Neural cell (in vitro differentiated cells): ENCODE results near the gene EMC7. TPM values are rescaled to one million over a fixed set of nuclear protein-coding genes. Genes with fewer than 3 reads are reported as not detected.

Experiments used
- H2AFZ ChIP-seq: fragments of 200-600, 300-800 bp; sonication (generic), shearing (Covaris generic); 2 replicates; pipeline ENCODE4 v1.6.0; 2014; ENCODE audit warnings: low read depth, mild to moderate bottlenecking, antibody characterized with exemption, low read length, moderate library complexity
- H3F3A ChIP-seq: fragments of 200-600 bp; shearing (Covaris generic); 2 replicates; pipeline ENCODE4 v1.6.1; 2016; ENCODE audit warnings: mild to moderate bottlenecking, moderate library complexity, mixed read lengths, antibody characterized with exemption, low read length; ENCODE audit not compliant: insufficient read depth, poor library complexity, severe bottlenecking
- H3K27ac ChIP-seq: fragments of 200-600, 300-800 bp; sonication (generic), shearing (Covaris generic); 2 replicates; pipeline ENCODE4 v1.5.1; 2014; ENCODE audit warnings: mild to moderate bottlenecking, low read length, moderate library complexity
- H3K27me3 ChIP-seq: fragments of 300-800, 200-600 bp; sonication (generic), shearing (Covaris generic); 2 replicates; pipeline ENCODE4 v1.6.0; 2014; ENCODE audit warnings: mild to moderate bottlenecking, low read depth, low read length, moderate library complexity; ENCODE audit not compliant: insufficient read depth
- H3K36me3 ChIP-seq: fragments of 300-800, 200-600 bp; sonication (generic), shearing (Covaris generic); 2 replicates; pipeline ENCODE4 v1.5.1; 2014; ENCODE audit warnings: mild to moderate bottlenecking, antibody characterized with exemption, low read length, moderate library complexity; ENCODE audit not compliant: insufficient read depth
- H3K4me2 ChIP-seq: fragments of 300-800, 200-600 bp; sonication (generic), shearing (Covaris generic); 2 replicates; pipeline ENCODE4 v1.6.0; 2014; ENCODE audit warnings: mild to moderate bottlenecking, low read length
- H3K4me3 ChIP-seq: fragments of 300-800, 200-600 bp; sonication (generic), shearing (Covaris generic); 2 replicates; pipeline ENCODE4 v1.5.1; 2014; ENCODE audit warnings: mild to moderate bottlenecking, low read length, moderate library complexity
- H3K79me2 ChIP-seq: fragments of 200-600 bp; shearing (Covaris generic); replicated peaks from 2 replicates; pipeline ENCODE4 v1.6.0; 2014; ENCODE audit warnings: mild to moderate bottlenecking, low read length, moderate library complexity; ENCODE audit not compliant: insufficient read depth
- H3K9ac ChIP-seq: fragments of 300-800, 200-600 bp; sonication (generic), shearing (Covaris generic); 2 replicates; pipeline ENCODE4 v1.6.1; 2016; ENCODE audit warnings: mild to moderate bottlenecking, low read length, mixed read lengths
- H3K9me2 ChIP-seq: fragments of 200-600 bp; shearing (Covaris generic); 2 replicates; pipeline ENCODE4 v1.6.1; 2016; ENCODE audit warnings: mild to moderate bottlenecking, low read length, mixed read lengths; ENCODE audit not compliant: insufficient read depth
- H3K9me3 ChIP-seq: fragments of 200-600, 300-800 bp; sonication (generic), shearing (Covaris generic); 2 replicates; pipeline ENCODE4 v1.6.1; 2016; ENCODE audit warnings: mild to moderate bottlenecking, mixed run types, low read length, moderate library complexity, mixed read lengths
- H4K20me1 ChIP-seq: fragments of 200-600 bp; shearing (Covaris generic); 2 replicates; pipeline ENCODE4 v1.6.1; 2016; ENCODE audit warnings: mild to moderate bottlenecking, mixed run types; ENCODE audit not compliant: insufficient read depth
- EP300 ChIP-seq: fragments of 450-650 bp; conservative IDR thresholded peaks from 2 replicates; pipeline ENCODE4 v1.6.1; 2014; ENCODE audit warnings: antibody characterized with exemption, mild to moderate bottlenecking, moderate library complexity; ENCODE audit not compliant: poor library complexity, severe bottlenecking
- EZH2 ChIP-seq: fragments of 200-600, 300-800 bp; shearing (Covaris generic), sonication (generic); IDR thresholded peaks from 2 replicates; pipeline ENCODE4 v1.6.1; 2014; ENCODE audit warnings: antibody characterized with exemption, low read length, borderline replicate concordance, mild to moderate bottlenecking; ENCODE audit not compliant: insufficient read depth, poor library complexity, severe bottlenecking
- MXI1 ChIP-seq: fragments of 450-650 bp; conservative IDR thresholded peaks from 2 replicates; pipeline ENCODE4 v1.6.1; 2014; ENCODE audit warnings: antibody characterized with exemption, mild to moderate bottlenecking; ENCODE audit not compliant: poor library complexity, severe bottlenecking
- POLR2AphosphoS5 ChIP-seq: IDR thresholded peaks from 2 replicates; pipeline ENCODE4 v1.6.1; 2012
- RAD21 ChIP-seq: fragments of 450-650 bp; conservative IDR thresholded peaks from 2 replicates; pipeline ENCODE4 v1.6.1; 2014; ENCODE audit warnings: antibody characterized with exemption, mild to moderate bottlenecking, moderate library complexity
- REST ChIP-seq: IDR thresholded peaks from 2 replicates; pipeline ENCODE4 v1.6.1; 2012; ENCODE audit warnings: borderline replicate concordance
- SMC3 ChIP-seq: fragments of 450-650 bp; conservative IDR thresholded peaks from 2 replicates; pipeline ENCODE4 v1.6.1; 2014; ENCODE audit warnings: antibody characterized with exemption, mild to moderate bottlenecking, moderate library complexity; ENCODE audit not compliant: poor library complexity
- TAF1 ChIP-seq: IDR thresholded peaks from 2 replicates; pipeline ENCODE4 v1.6.1; 2012; ENCODE audit warnings: low read depth
- polyA plus RNA-seq: library from polyadenylated mRNA; depleted of rRNA; stranded (reverse); fragments of >200 nt; gene quantifications from 2 replicates; pipeline ENCODE4 v1.2.3, GENCODE V29; 2014
- TF ChIP-seq, protein P1 (sequence below): fragments of 450-650 bp; IDR thresholded peaks from 2 replicates; pipeline ENCODE4 v1.5.1; 2014; ENCODE audit warnings: antibody characterized with exemption, mild to moderate bottlenecking, moderate library complexity; ENCODE audit not compliant: poor library complexity, severe bottlenecking

Gene EMC7
- polyA plus RNA-seq, 1 donor from 2014 or later = 65.7 TPM

DNA sequence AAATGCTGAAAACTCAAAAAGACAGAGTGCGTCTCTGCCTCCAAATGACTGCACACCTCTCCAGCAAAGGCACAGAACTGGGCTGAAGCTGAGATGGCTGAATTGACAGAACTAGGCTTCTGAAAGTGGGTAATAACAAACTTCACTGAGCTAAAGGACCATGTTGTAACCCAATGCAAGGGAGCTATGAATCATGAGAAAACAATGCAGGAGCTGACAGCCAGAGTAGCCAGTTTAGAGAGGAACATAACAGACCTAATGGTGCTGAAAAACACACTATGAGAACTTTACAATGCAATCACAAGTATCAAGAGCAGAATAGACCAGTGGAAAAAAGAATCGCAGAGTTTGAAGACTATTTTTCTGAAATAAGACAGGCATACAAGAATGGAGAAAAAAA lies 52.5 kb downstream of the EMC7 start:
- H3K36me3 ChIP-seq = no peaks in the 10 kb centered on the region
- H3K9me2 ChIP-seq = no peaks in the 10 kb centered on the region
- no peaks in the 10 kb centered on the region for H3F3A ChIP-seq
- H2AFZ ChIP-seq = no peak overlapping the region
- no peak overlapping the region for H3K4me2 ChIP-seq
- no peaks in the 10 kb centered on the region for H3K79me2 ChIP-seq
- H3K9me3 ChIP-seq = no peaks in the 10 kb centered on the region
- TF ChIP-seq REST (no peak), MXI1 (no peak), EZH2 (no peak), POLR2AphosphoS5 (no peak), RAD21 (no peak), TAF1 (no peak), EP300 (no peak), SMC3 (no peak)
- TF ChIP-seq, protein P1, sequence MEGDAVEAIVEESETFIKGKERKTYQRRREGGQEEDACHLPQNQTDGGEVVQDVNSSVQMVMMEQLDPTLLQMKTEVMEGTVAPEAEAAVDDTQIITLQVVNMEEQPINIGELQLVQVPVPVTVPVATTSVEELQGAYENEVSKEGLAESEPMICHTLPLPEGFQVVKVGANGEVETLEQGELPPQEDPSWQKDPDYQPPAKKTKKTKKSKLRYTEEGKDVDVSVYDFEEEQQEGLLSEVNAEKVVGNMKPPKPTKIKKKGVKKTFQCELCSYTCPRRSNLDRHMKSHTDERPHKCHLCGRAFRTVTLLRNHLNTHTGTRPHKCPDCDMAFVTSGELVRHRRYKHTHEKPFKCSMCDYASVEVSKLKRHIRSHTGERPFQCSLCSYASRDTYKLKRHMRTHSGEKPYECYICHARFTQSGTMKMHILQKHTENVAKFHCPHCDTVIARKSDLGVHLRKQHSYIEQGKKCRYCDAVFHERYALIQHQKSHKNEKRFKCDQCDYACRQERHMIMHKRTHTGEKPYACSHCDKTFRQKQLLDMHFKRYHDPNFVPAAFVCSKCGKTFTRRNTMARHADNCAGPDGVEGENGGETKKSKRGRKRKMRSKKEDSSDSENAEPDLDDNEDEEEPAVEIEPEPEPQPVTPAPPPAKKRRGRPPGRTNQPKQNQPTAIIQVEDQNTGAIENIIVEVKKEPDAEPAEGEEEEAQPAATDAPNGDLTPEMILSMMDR = no peak
- H3K27ac ChIP-seq = no peak overlapping the region
- no peak overlapping the region for H3K4me3 ChIP-seq
- no peak overlapping the region for H3K9ac ChIP-seq
- no peaks in the 10 kb centered on the region for H4K20me1 ChIP-seq
- no peaks in the 10 kb centered on the region for H3K27me3 ChIP-seq

GRCh38 chr15:34047893-34048775 lies 53.5 kb downstream of the EMC7 start:
- no peak overlapping the region for H3K4me3 ChIP-seq
- no peak overlapping the region for H3K27ac ChIP-seq

More at GRCh38 chr15:34047893-34048775, 53.5 kb downstream of the EMC7 start:
- Histone ChIP-seq H3K79me2 (no peaks in the 10 kb centered on the region), H3K27me3 (no peaks in the 10 kb centered on the region), H3K36me3 (no peaks in the 10 kb centered on the region), H4K20me1 (no peaks in the 10 kb centered on the region), H3K4me2 (no peak overlapping the region), H3F3A (no peaks in the 10 kb centered on the region), H3K9ac (no peak overlapping the region), H3K9me2 (no peaks in the 10 kb centered on the region), H3K9me3 (no peaks in the 10 kb centered on the region), H2AFZ (no peak overlapping the region)
- TF ChIP-seq REST (no peak), EP300 (no peak), POLR2AphosphoS5 (no peak), TAF1 (no peak), MXI1 (no peak), RAD21 (no peak), EZH2 (no peak), SMC3 (no peak)
- TF ChIP-seq, protein P1 = no peak
